K562 (cell line): Measurements from ENCODE around the gene ZNF488. TPM values are rescaled to one million over a fixed set of nuclear protein-coding genes. Genes with fewer than 3 reads are reported as not detected.

Experiments used
- ATAC-seq: fragments of 200-7000 bp; cut with Tn5 transposase; 3 replicates; pipeline ENCODE4 v1.9.1; 2020; ENCODE audit warnings: moderate library complexity
- BruUV-seq: library from RNA; stranded (reverse); fragments of 400-500 nt; replicated peaks from 2 replicates; lab custom pipeline; 2021; lab: Mats Ljungman, UMichigan
- CTCF ChIA-PET: fragments of 300-600 bp; formaldehyde crosslinking; extraction: SDS; loops from one replicate; lab custom pipeline; 2021; ENCODE audit warnings: low intra/inter-chr PET ratio; lab: Yijun Ruan, JAX
- POLR2A ChIA-PET: fragments of 300-600, 350-650 bp; sonication (Branson Sonifier 250); formaldehyde crosslinking; extraction: SDS; loops from one replicate; lab custom pipeline; 2021; ENCODE audit warnings: antibody characterized with exemption, inconsistent platforms; lab: Yijun Ruan, JAX
- DNase-seq, 4 experiments: peaks; one replicate each; pipeline versions ENCODE4 v3.0.0 to v3.0.0-alpha.2; 2011 to 2018; ENCODE audit warnings: low spot score in 3 of 4, mixed read lengths in 3 of 4; ENCODE audit errors: extremely low read depth in 1 of 4
- FAIRE-seq: peaks from 2 replicates; lab custom pipeline; 2011; peaks lifted over from hg19 to GRCh38; lab: Jason Lieb, UNC
- H2AFZ ChIP-seq: 2 replicates; pipeline ENCODE4 v1.6.0; 2011; ENCODE audit warnings: low read depth, low read length, control low read depth, inconsistent platforms
- H3K27ac ChIP-seq: fragments of 200-600 bp; 3 replicates; pipeline ENCODE4 v1.8.0; 2011; ENCODE audit warnings: low read depth, mild to moderate bottlenecking, control low read depth, inconsistent platforms, low read length, moderate library complexity, mixed read lengths; ENCODE audit errors: extremely low read depth
- H3K27me3 ChIP-seq, 2 experiments: fragments of 300-600 bp in 1 of 2; 2 replicates in 1 of 2; 3 replicates in 1 of 2; pipeline versions ENCODE4 v1.6.0 to v1.8.0; 2011; ENCODE audit warnings: inconsistent platforms in 2 of 2, low read length in 2 of 2, mild to moderate bottlenecking in 1 of 2, mixed read lengths in 1 of 2, moderate library complexity in 1 of 2; ENCODE audit not compliant: control insufficient read depth in 2 of 2, insufficient read depth in 2 of 2
- H3K36me3 ChIP-seq: fragments of 300-600 bp; 3 replicates; pipeline ENCODE4 v1.8.0; 2011; ENCODE audit warnings: mild to moderate bottlenecking, low read length, inconsistent platforms; ENCODE audit not compliant: control insufficient read depth, insufficient read depth
- H3K4me1 ChIP-seq, 2 experiments: fragments of 200-600 bp in 1 of 2; replicated peaks in 1 of 2; 2 replicates in 1 of 2; 3 replicates in 1 of 2; pipeline versions ENCODE4 v1.5.1 to v1.8.0; 2011; ENCODE audit warnings: inconsistent platforms in 2 of 2, low read length in 2 of 2, mild to moderate bottlenecking in 1 of 2, mixed read lengths in 1 of 2, moderate library complexity in 1 of 2; ENCODE audit not compliant: control insufficient read depth in 2 of 2, insufficient read depth in 2 of 2
- H3K4me2 ChIP-seq: 2 replicates; pipeline ENCODE4 v1.6.1; 2011; ENCODE audit warnings: low read length, control low read depth, inconsistent platforms, mixed read lengths; ENCODE audit not compliant: insufficient read depth
- H3K4me3 ChIP-seq: fragments of 200-600 bp; sonication (generic), shearing (Covaris generic); 2 replicates; pipeline ENCODE4 v1.5.1; 2016; ENCODE audit warnings: control low read depth, inconsistent platforms
- H3K79me2 ChIP-seq: fragments of 200-600 bp; 3 replicates; pipeline ENCODE4 v1.8.0; 2011; ENCODE audit warnings: low read length, inconsistent platforms; ENCODE audit not compliant: control insufficient read depth, insufficient read depth
- H3K9ac ChIP-seq, 2 experiments: 2 replicates each; pipeline versions ENCODE4 v1.6.0 to v1.6.1; 2011; ENCODE audit warnings: low read depth in 2 of 2, low read length in 2 of 2, control low read depth in 1 of 2, inconsistent platforms in 1 of 2, mild to moderate bottlenecking in 1 of 2, mixed read lengths in 1 of 2; ENCODE audit not compliant: insufficient read depth in 1 of 2
- H3K9me1 ChIP-seq: one replicate; pipeline ENCODE4 v1.6.0; 2011; ENCODE audit warnings: inconsistent platforms, mild to moderate bottlenecking, low read length, moderate library complexity; ENCODE audit not compliant: control insufficient read depth, insufficient read depth
- H3K9me3 ChIP-seq: replicated peaks from 2 replicates; pipeline ENCODE4 v1.5.1; 2011; ENCODE audit warnings: low read depth, low read length, inconsistent platforms; ENCODE audit not compliant: control insufficient read depth, insufficient read depth
- H4K20me1 ChIP-seq: replicated peaks from 2 replicates; pipeline ENCODE4 v1.6.1; 2011; ENCODE audit warnings: low read length, inconsistent platforms, mixed read lengths; ENCODE audit not compliant: control insufficient read depth, insufficient read depth
- E2F6 ChIP-seq, 2 experiments: IDR thresholded peaks; 2 replicates each; pipeline ENCODE4 v1.6.1; 2011; ENCODE audit warnings: borderline replicate concordance in 1 of 2, control low read depth in 1 of 2, low read depth in 1 of 2, low read length in 1 of 2, mild to moderate bottlenecking in 1 of 2, mixed read lengths in 1 of 2, moderate library complexity in 1 of 2; ENCODE audit not compliant: insufficient read depth in 1 of 2, insufficient read length in 1 of 2, poor library complexity in 1 of 2, severe bottlenecking in 1 of 2; ENCODE audit errors: extremely low read depth in 1 of 2
- ETS1 ChIP-seq: conservative IDR thresholded peaks from 2 replicates; pipeline ENCODE4 v1.6.1; 2011; ENCODE audit warnings: low read depth, mild to moderate bottlenecking, low read length; ENCODE audit not compliant: control insufficient read depth
- FOXP4 ChIP-seq: sonication (generic); formaldehyde crosslinking; IDR thresholded peaks from 2 replicates; pipeline ENCODE4 v1.8.0; 2022; ENCODE audit warnings: mild to moderate bottlenecking, missing genetic modification reagents, borderline replicate concordance
- MBD2 ChIP-seq: sonication (generic); IDR thresholded peaks from 2 replicates; pipeline ENCODE4 v1.6.1; 2016; ENCODE audit warnings: low read depth, borderline replicate concordance
- RFX1 ChIP-seq: fragments of 450-650 bp; IDR thresholded peaks from 2 replicates; pipeline ENCODE4 v1.6.1; 2016; ENCODE audit warnings: mild to moderate bottlenecking, moderate library complexity
- RFX5 ChIP-seq: IDR thresholded peaks from 2 replicates; pipeline ENCODE4 v1.6.1; 2011; ENCODE audit warnings: low read depth, mild to moderate bottlenecking, improper control_type of control experiment, low read length
- ZNF253 ChIP-seq: fragments of 250-450 bp; sonication (Bioruptor Pico); conservative IDR thresholded peaks from 2 replicates; pipeline ENCODE4 v1.6.1; 2021; ENCODE audit warnings: mild to moderate bottlenecking
- ZNF3 ChIP-seq: fragments of 250-450 bp; sonication (Bioruptor Pico); IDR thresholded peaks from 2 replicates; pipeline ENCODE4 v1.5.0; 2021; ENCODE audit warnings: mild to moderate bottlenecking, moderate library complexity
- WGBS: fragments of 100-300 bp; shearing (Covaris generic); methylation state at CpG from one replicate; pipeline ENCODE4 v1.1.6; 2016; ENCODE audit warnings: low coverage, mixed read lengths; ENCODE audit not compliant: insufficient coverage; ENCODE audit errors: missing lambda C conversion rate; 5-methylcytosine and 5-hydroxymethylcytosine counted together
- in situ Hi-C: fragments of 300-500 bp; cut with MboI; formaldehyde crosslinking; loops from 4 replicates; pipeline ENCODE4 v1.15.0; 2018; ENCODE audit warnings: inconsistent platforms, mixed read lengths
- intact Hi-C: fragments of 100-400 bp; cut with micrococcal nuclease; formaldehyde crosslinking; loops from 2 replicates; pipeline ENCODE4 v1.14.2; 2022
- polyA plus RNA-seq, 8 experiments: library from polyadenylated mRNA; depleted of rRNA in 4 of 8; stranded (reverse) in 5 of 8; unstranded in 3 of 8; fragments of >200 nt; fragmentation: Nextera tagmentation in 2 of 8; fragmentation: Illumina TruSeq in 1 of 8; extraction: Ambion mirVana in 2 of 8; extraction: Trizol in 1 of 8; gene quantifications; 2 replicates each; pipeline versions ENCODE4 v1.2.1 to v1.2.3, GENCODE V29; 2011 to 2014; ENCODE audit warnings: inconsistent platforms in 1 of 8, missing spikeins in 1 of 8
- total RNA-seq, 7 experiments: library from RNA; depleted of rRNA in 6 of 7; stranded (reverse); fragments of >200 nt in 6 of 7; fragmentation: Illumina TruSeq in 2 of 7; extraction: Trizol in 2 of 7; gene quantifications; 2 replicates each; pipeline versions ENCODE4 v1.2.1 to v1.2.3, GENCODE V29; 2011 to 2021; ENCODE audit warnings: low replicate concordance in 1 of 7
- TF ChIP-seq, protein P1 (sequence below): sonication (generic); formaldehyde crosslinking; IDR thresholded peaks from 2 replicates; pipeline ENCODE4 v1.9.0; 2022; ENCODE audit warnings: mild to moderate bottlenecking, missing genetic modification reagents
- TF ChIP-seq, protein P2 (sequence below): sonication (generic); formaldehyde crosslinking; IDR thresholded peaks from 2 replicates; pipeline ENCODE4 v1.8.0; 2023; ENCODE audit warnings: missing genetic modification reagents, mild to moderate bottlenecking, borderline replicate concordance

ZNF488 gene
- total and polyA plus RNA-seq, 9 of the 15 experiments (the other 6 are each of a cell fraction or from before 2014, with no cell fraction given) = 0.03 to 0.09 (median 0.05) TPM; not detected in 3

- TF ChIP-seq E2F6 (IDR thresholded peaks at IDR 0.05; ENCODE audit: borderline replicate concordance in 1 of 2, extremely low read depth in 1 of 2, insufficient read depth in 1 of 2, insufficient read length in 1 of 2, low read depth in 1 of 2, low read length in 1 of 2, poor library complexity in 1 of 2, severe bottlenecking in 1 of 2) (no peak), MBD2 (no peak), ZNF3 (CRISPR knock-in tag) (no peak), RFX1 (no peak), RFX5 (no peak)
Observed at GRCh38 chr10:47400251-47400650, 16.2 kb upstream of the ZNF488 start (continued).

GRCh38 chr10:47397256-47397655 is 13.2 kb upstream of the ZNF488 start:
- H3K9me3 ChIP-seq = no peaks in the 10 kb centered on the region
- H3K27me3 ChIP-seq = peaks cover 9 to 28% of the 10 kb centered on the region in 2 experiments; a peak in 3 of 5 replicates
- DNase-seq (no peak), FAIRE-seq (no peak), ATAC-seq (no peak)
- intact Hi-C loops = loop anchor here (2.0 kb wide), 1 partner anchor 36 kb away; no protein-coding TSS in a partner anchor
- no TSS peak for BruUV-seq
- WGBS = 2% methylated on average over 6 of the region's 6 CpGs
- H3K79me2 ChIP-seq = no peaks in the 10 kb centered on the region
- H4K20me1 ChIP-seq = no peaks in the 10 kb centered on the region
- in situ Hi-C loops = no loop called here
- no peak overlapping the region for H3K4me3 ChIP-seq
- ChIA-PET CTCF (no interaction called here), POLR2A (no interaction called here)
- H2AFZ ChIP-seq = no peak overlapping the region
- no peak overlapping the region for H3K4me2 ChIP-seq
- H3K9me1 ChIP-seq = no peaks in the 10 kb centered on the region
- no peaks in the 10 kb centered on the region for H3K4me1 ChIP-seq
- no peak overlapping the region for H3K9ac ChIP-seq
- H3K27ac ChIP-seq = no peak overlapping the region
- H3K36me3 ChIP-seq = no peaks in the 10 kb centered on the region
- TF ChIP-seq ZNF253 (CRISPR knock-in tag) = no peak
- TF ChIP-seq, protein P1, sequence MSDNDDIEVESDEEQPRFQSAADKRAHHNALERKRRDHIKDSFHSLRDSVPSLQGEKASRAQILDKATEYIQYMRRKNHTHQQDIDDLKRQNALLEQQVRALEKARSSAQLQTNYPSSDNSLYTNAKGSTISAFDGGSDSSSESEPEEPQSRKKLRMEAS (CRISPR knock-in tag) = no peak
- TF ChIP-seq, protein P2, sequence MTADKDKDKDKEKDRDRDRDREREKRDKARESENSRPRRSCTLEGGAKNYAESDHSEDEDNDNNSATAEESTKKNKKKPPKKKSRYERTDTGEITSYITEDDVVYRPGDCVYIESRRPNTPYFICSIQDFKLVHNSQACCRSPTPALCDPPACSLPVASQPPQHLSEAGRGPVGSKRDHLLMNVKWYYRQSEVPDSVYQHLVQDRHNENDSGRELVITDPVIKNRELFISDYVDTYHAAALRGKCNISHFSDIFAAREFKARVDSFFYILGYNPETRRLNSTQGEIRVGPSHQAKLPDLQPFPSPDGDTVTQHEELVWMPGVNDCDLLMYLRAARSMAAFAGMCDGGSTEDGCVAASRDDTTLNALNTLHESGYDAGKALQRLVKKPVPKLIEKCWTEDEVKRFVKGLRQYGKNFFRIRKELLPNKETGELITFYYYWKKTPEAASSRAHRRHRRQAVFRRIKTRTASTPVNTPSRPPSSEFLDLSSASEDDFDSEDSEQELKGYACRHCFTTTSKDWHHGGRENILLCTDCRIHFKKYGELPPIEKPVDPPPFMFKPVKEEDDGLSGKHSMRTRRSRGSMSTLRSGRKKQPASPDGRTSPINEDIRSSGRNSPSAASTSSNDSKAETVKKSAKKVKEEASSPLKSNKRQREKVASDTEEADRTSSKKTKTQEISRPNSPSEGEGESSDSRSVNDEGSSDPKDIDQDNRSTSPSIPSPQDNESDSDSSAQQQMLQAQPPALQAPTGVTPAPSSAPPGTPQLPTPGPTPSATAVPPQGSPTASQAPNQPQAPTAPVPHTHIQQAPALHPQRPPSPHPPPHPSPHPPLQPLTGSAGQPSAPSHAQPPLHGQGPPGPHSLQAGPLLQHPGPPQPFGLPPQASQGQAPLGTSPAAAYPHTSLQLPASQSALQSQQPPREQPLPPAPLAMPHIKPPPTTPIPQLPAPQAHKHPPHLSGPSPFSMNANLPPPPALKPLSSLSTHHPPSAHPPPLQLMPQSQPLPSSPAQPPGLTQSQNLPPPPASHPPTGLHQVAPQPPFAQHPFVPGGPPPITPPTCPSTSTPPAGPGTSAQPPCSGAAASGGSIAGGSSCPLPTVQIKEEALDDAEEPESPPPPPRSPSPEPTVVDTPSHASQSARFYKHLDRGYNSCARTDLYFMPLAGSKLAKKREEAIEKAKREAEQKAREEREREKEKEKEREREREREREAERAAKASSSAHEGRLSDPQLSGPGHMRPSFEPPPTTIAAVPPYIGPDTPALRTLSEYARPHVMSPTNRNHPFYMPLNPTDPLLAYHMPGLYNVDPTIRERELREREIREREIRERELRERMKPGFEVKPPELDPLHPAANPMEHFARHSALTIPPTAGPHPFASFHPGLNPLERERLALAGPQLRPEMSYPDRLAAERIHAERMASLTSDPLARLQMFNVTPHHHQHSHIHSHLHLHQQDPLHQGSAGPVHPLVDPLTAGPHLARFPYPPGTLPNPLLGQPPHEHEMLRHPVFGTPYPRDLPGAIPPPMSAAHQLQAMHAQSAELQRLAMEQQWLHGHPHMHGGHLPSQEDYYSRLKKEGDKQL (CRISPR knock-in tag) = no peak
- no peak for TF ChIP-seq FOXP4 (CRISPR knock-in tag)
- no peak for TF ChIP-seq ETS1
